ENCODE results near the gene NKTR.

The NKTR gene

GRCh38 chr3:42683875-42684598 is 83.6 kb downstream of the NKTR start:
- in situ Hi-C loops (cut with HindIII; ENCODE audit: low sequenced_read_pairs), result no loop called here
- TF ChIP-seq CTCF (IDR thresholded peaks at IDR 0.05; ENCODE audit: low read depth, low read length), result no peak
- peak; percentile 82 for DNase-seq (ENCODE audit: low read depth, low spot score)
- H3K4me3 ChIP-seq (ENCODE audit: low read depth, low read length), result no peak overlapping the region

- H3K4me3 ChIP-seq (ENCODE audit: low read depth, low read length), result no peak overlapping the region
- no peak for DNase-seq (ENCODE audit: low read depth, low spot score)
- in situ Hi-C loops (cut with HindIII; ENCODE audit: low sequenced_read_pairs), result no loop called here
- no peak for TF ChIP-seq CTCF (IDR thresholded peaks at IDR 0.05; ENCODE audit: low read depth, low read length)
Measured at GRCh38 chr3:42684632-42685362, 84.3 kb downstream of the NKTR start.

GRCh38 chr3:42685363-42685881 is 84.9 kb downstream of the NKTR start, which contains the start of gene KLHL40:
KLHL40 (plus strand) TSS chr3:42685537; CDS start chr3:42685619, 82 bp downstream.
- no peak within 1 kb of the TSS for H3K4me3 ChIP-seq (ENCODE audit: low read depth, low read length)
- in situ Hi-C loops (cut with HindIII; ENCODE audit: low sequenced_read_pairs), result no loop called here
- DNase-seq (ENCODE audit: low read depth, low spot score), result no peak
- TF ChIP-seq CTCF (IDR thresholded peaks at IDR 0.05; ENCODE audit: low read depth, low read length), result no peak

- DNase-seq (ENCODE audit: low read depth, low spot score), result no peak
- in situ Hi-C loops (cut with HindIII; ENCODE audit: low sequenced_read_pairs), result no loop called here
- no peak overlapping the region for H3K4me3 ChIP-seq (ENCODE audit: low read depth, low read length)
- TF ChIP-seq CTCF (IDR thresholded peaks at IDR 0.05; ENCODE audit: low read depth, low read length), result no peak
Measured at GRCh38 chr3:42685891-42686820, 85.7 kb downstream of the NKTR start.

GRCh38 chr3:42686832-42687650 is 86.6 kb downstream of the NKTR start:
- no peak for DNase-seq (ENCODE audit: low read depth, low spot score)
- H3K4me3 ChIP-seq (ENCODE audit: low read depth, low read length), result no peak overlapping the region
- no peak for TF ChIP-seq CTCF (IDR thresholded peaks at IDR 0.05; ENCODE audit: low read depth, low read length)
- in situ Hi-C loops (cut with HindIII; ENCODE audit: low sequenced_read_pairs), result no loop called here

Measured in astrocyte of the spinal cord (primary cell).